ENCODE data around the gene EHMT1.

Gene EHMT1

DNA sequence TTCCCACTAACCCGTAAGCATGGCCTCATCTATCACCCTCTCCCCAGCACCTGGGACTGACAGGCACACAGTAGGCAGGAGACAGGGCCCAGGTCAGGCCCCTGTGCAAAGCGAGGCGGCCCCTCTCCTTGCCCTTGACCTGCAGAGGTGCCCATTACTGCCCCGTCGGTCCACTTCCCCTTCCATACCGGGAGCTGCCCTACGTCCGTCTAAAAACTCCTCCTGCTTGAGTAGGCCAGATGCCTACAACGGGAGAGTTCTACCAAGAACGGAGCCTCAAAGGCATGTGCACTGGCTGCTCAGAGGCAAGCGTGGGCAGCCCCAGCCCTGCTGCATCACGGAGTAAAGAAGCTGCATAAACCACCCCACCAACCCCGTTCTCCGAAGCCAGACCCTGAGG lies 35.5 kb upstream of the EHMT1 start:
- Histone ChIP-seq H3K27me3 (ENCODE audit: low read length) (no peaks in the 10 kb centered on the region), H3K4me3 (ENCODE audit: insufficient read depth, low read length, poor library complexity, severe bottlenecking) (no peak overlapping the region), H3K4me2 (ENCODE audit: low read depth, low read length, poor library complexity, severe bottlenecking) (no peak overlapping the region), H3K36me3 (ENCODE audit: low read length) (no peaks in the 10 kb centered on the region), H2AFZ (ENCODE audit: low read depth, low read length, severe bottlenecking) (no peak overlapping the region), H3K9ac (ENCODE audit: low read length) (no peak overlapping the region), H3K9me3 (ENCODE audit: insufficient read depth, low read length) (no peaks in the 10 kb centered on the region), H4K20me1 (ENCODE audit: low read depth, low read length) (no peaks in the 10 kb centered on the region), H3K9me2 (replicated peaks; ENCODE audit: insufficient read depth, low read length) (no peaks in the 10 kb centered on the region), H3K27ac (ENCODE audit: low read depth, low read length) (no peak overlapping the region), H3K79me2 (ENCODE audit: insufficient read depth, low read length) (peaks cover 3% of the 10 kb centered on the region; the same call in 1 of the 2 replicates), H3F3A (ENCODE audit: insufficient read depth) (no peaks in the 10 kb centered on the region)
- TF ChIP-seq, protein P1, sequence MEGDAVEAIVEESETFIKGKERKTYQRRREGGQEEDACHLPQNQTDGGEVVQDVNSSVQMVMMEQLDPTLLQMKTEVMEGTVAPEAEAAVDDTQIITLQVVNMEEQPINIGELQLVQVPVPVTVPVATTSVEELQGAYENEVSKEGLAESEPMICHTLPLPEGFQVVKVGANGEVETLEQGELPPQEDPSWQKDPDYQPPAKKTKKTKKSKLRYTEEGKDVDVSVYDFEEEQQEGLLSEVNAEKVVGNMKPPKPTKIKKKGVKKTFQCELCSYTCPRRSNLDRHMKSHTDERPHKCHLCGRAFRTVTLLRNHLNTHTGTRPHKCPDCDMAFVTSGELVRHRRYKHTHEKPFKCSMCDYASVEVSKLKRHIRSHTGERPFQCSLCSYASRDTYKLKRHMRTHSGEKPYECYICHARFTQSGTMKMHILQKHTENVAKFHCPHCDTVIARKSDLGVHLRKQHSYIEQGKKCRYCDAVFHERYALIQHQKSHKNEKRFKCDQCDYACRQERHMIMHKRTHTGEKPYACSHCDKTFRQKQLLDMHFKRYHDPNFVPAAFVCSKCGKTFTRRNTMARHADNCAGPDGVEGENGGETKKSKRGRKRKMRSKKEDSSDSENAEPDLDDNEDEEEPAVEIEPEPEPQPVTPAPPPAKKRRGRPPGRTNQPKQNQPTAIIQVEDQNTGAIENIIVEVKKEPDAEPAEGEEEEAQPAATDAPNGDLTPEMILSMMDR (IDR thresholded peaks at IDR 0.05; ENCODE audit: insufficient read depth, low read length, poor library complexity, severe bottlenecking) = no peak
- no peak for TF ChIP-seq EZH2phosphoT487 (conservative IDR thresholded peaks at IDR 0.05; ENCODE audit: low read length)

DNA sequence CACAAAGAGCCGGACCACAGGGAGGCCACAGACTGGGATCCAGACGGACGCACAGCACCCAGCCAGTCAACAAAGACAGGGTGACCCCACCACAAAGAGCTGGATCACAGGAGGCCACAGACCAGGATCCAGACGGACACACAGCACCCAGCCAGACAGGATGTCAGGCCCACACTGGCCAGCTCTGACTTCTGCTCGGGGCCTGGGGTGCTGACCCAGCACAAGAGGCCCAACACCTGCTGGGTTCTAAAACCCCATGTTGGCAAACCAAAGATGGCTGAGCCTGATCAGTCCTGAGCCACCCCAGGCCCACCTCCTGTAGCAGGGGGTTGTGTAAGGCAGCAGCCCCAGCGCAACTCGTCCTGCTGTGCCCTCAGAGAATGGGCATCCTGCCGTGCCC lies 34.8 kb upstream of the EHMT1 start:
- Histone ChIP-seq H3K27me3 (ENCODE audit: low read length) (no peaks in the 10 kb centered on the region), H4K20me1 (ENCODE audit: low read depth, low read length) (0 out of 2 replicates have a peak, but pooled peaks cover 1% of the 10 kb centered on the region), H2AFZ (ENCODE audit: low read depth, low read length, severe bottlenecking) (no peak overlapping the region), H3K79me2 (ENCODE audit: insufficient read depth, low read length) (no peaks in the 10 kb centered on the region), H3K27ac (ENCODE audit: low read depth, low read length) (no peak overlapping the region), H3K36me3 (ENCODE audit: low read length) (no peaks in the 10 kb centered on the region), H3K9ac (ENCODE audit: low read length) (no peak overlapping the region), H3K9me3 (ENCODE audit: insufficient read depth, low read length) (no peaks in the 10 kb centered on the region), H3F3A (ENCODE audit: insufficient read depth) (no peaks in the 10 kb centered on the region), H3K4me3 (ENCODE audit: insufficient read depth, low read length, poor library complexity, severe bottlenecking) (no peak overlapping the region), H3K9me2 (replicated peaks; ENCODE audit: insufficient read depth, low read length) (no peaks in the 10 kb centered on the region), H3K4me2 (ENCODE audit: low read depth, low read length, poor library complexity, severe bottlenecking) (no peak overlapping the region)
- TF ChIP-seq, protein P1 (IDR thresholded peaks at IDR 0.05; ENCODE audit: insufficient read depth, low read length, poor library complexity, severe bottlenecking) = no peak

DNA sequence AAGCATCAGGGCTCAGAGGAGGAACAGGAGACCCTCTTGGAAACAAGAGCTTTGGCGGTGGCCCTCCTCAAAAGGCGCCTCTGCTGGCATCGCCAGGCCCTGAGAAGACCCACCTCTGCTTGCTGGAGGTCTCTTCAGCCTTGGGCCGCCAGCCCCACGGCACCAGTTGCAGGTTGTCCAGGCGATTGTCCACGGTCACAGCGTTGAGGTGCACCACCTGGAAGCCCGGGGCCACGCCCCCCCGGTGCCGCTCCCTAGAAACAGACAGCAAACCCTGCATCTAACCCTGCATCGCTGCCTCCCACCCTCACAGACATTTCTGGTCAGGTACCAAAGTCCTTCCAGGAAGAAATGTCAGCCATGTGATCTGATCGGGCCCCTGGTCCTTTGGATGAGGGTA lies 32.0 kb upstream of the EHMT1 start:
- no peaks in the 10 kb centered on the region for H3K9me2 ChIP-seq (replicated peaks; ENCODE audit: insufficient read depth, low read length)
- H3F3A ChIP-seq (ENCODE audit: insufficient read depth) = no peaks in the 10 kb centered on the region
- TF ChIP-seq, protein P1 (IDR thresholded peaks at IDR 0.05; ENCODE audit: insufficient read depth, low read length, poor library complexity, severe bottlenecking) = no peak
- TF ChIP-seq EZH2phosphoT487 (conservative IDR thresholded peaks at IDR 0.05; ENCODE audit: low read length) = no peak
- no peaks in the 10 kb centered on the region for H3K36me3 ChIP-seq (ENCODE audit: low read length)
- no peak overlapping the region for H3K4me2 ChIP-seq (ENCODE audit: low read depth, low read length, poor library complexity, severe bottlenecking)
- 0 out of 2 replicates have a peak, but pooled peaks cover 3% of the 10 kb centered on the region for H4K20me1 ChIP-seq (ENCODE audit: low read depth, low read length)
- H2AFZ ChIP-seq (ENCODE audit: low read depth, low read length, severe bottlenecking) = no peak overlapping the region
- H3K27me3 ChIP-seq (ENCODE audit: low read length) = no peaks in the 10 kb centered on the region
- no peak overlapping the region for H3K27ac ChIP-seq (ENCODE audit: low read depth, low read length)
- H3K4me3 ChIP-seq (ENCODE audit: insufficient read depth, low read length, poor library complexity, severe bottlenecking) = no peak overlapping the region
- H3K79me2 ChIP-seq (ENCODE audit: insufficient read depth, low read length) = no peaks in the 10 kb centered on the region; the same call in 1 of the 2 replicates
- H3K9ac ChIP-seq (ENCODE audit: low read length) = no peak overlapping the region
- no peaks in the 10 kb centered on the region for H3K9me3 ChIP-seq (ENCODE audit: insufficient read depth, low read length)

Data from SU-DHL-6 (cell line).